PC-3 (cell line): ENCODE measurements around the gene PLXNA3.

ENCODE experiments used
- CTCF ChIP-seq: fragments of 300-600 bp; sonication (generic); conservative IDR thresholded peaks from 2 replicates; pipeline ENCODE4 v1.5.1; 2017; ENCODE audit warnings: antibody characterized with exemption, low read depth, mild to moderate bottlenecking, low read length
- EZH2 ChIP-seq: fragments of 300-600 bp; sonication (generic); IDR thresholded peaks from one replicate; pipeline ENCODE4 v1.6.1; 2017; ENCODE audit warnings: antibody characterized with exemption, mild to moderate bottlenecking, low read length; ENCODE audit not compliant: unreplicated experiment
- EZH2phosphoT487 ChIP-seq: fragments of 300-600 bp; sonication (generic); IDR thresholded peaks from 2 replicates; pipeline ENCODE4 v1.6.1; 2018; ENCODE audit warnings: mild to moderate bottlenecking, antibody characterized with exemption, low read length, borderline replicate concordance

GRCh38 chrX:154486052-154486395 lies 27.9 kb downstream of the PLXNA3 start:
- TF ChIP-seq CTCF (no peak), EZH2 (no peak), EZH2phosphoT487 (no peak)
